Mesenchymal stem cell (in vitro differentiated cells and primary cell): ENCODE data around the gene ALPP.
"Not testable (repeated sequence)": the region's sequence is repeated elsewhere in the genome, so short reads cannot be mapped to it uniquely, and the experiment has no call there.

Experiments
- DNase-seq: peaks from one replicate; pipeline ENCODE4 v3.0.0-alpha.2; 2013
- H2AFZ ChIP-seq: one replicate; pipeline ENCODE4 v1.6.1; 2013; ENCODE audit warnings: low read depth, mild to moderate bottlenecking, control low read depth, inconsistent platforms, low read length, moderate library complexity
- H2AK5ac ChIP-seq: 2 replicates; pipeline ENCODE4 v1.6.1; 2013; ENCODE audit warnings: low read length, moderate library complexity, mild to moderate bottlenecking, inconsistent platforms; ENCODE audit not compliant: severe bottlenecking
- H2BK120ac ChIP-seq: one replicate; pipeline ENCODE4 v1.6.1; 2013; ENCODE audit warnings: low read depth, mild to moderate bottlenecking, inconsistent platforms, low read length, moderate library complexity
- H2BK12ac ChIP-seq, 2 experiments: one replicate each; pipeline ENCODE4 v1.6.1; 2013; ENCODE audit warnings: inconsistent platforms in 2 of 2, low read length in 2 of 2, mild to moderate bottlenecking in 2 of 2, moderate library complexity in 2 of 2, control low read depth in 1 of 2
- H2BK15ac ChIP-seq: one replicate; pipeline ENCODE4 v1.6.1; 2013; ENCODE audit warnings: mild to moderate bottlenecking, low read depth, inconsistent platforms; ENCODE audit not compliant: poor library complexity, severe bottlenecking
- H2BK5ac ChIP-seq: 2 replicates; pipeline ENCODE4 v1.6.1; 2013; ENCODE audit warnings: low read depth, mild to moderate bottlenecking, low read length, control low read depth, inconsistent platforms; ENCODE audit not compliant: poor library complexity, severe bottlenecking
- H3K14ac ChIP-seq, 2 experiments: one replicate each; pipeline ENCODE4 v1.6.1; 2013; ENCODE audit warnings: inconsistent platforms in 2 of 2, low read length in 2 of 2, control low read depth in 1 of 2, mild to moderate bottlenecking in 1 of 2, moderate library complexity in 1 of 2
- H3K18ac ChIP-seq, 2 experiments: one replicate each; pipeline ENCODE4 v1.6.1; 2013; ENCODE audit warnings: inconsistent platforms in 2 of 2, low read length in 2 of 2, control low read depth in 1 of 2, low read depth in 1 of 2, mild to moderate bottlenecking in 1 of 2
- H3K23ac ChIP-seq, 2 experiments: one replicate each; pipeline ENCODE4 v1.6.1; 2013; ENCODE audit warnings: inconsistent platforms in 2 of 2, low read length in 2 of 2, mild to moderate bottlenecking in 2 of 2, moderate library complexity in 2 of 2, control low read depth in 1 of 2
- H3K27ac ChIP-seq: 2 replicates; pipeline ENCODE4 v1.5.1; 2013; ENCODE audit warnings: mild to moderate bottlenecking, moderate library complexity, low read length, control low read depth, inconsistent platforms; ENCODE audit not compliant: poor library complexity, severe bottlenecking
- H3K27me3 ChIP-seq, 2 experiments: 2 replicates each; pipeline versions ENCODE4 v1.6.1 to v1.7.0; 2013; ENCODE audit warnings: low read length in 2 of 2, mild to moderate bottlenecking in 2 of 2, moderate library complexity in 2 of 2, control low read depth in 1 of 2, inconsistent platforms in 1 of 2; ENCODE audit not compliant: control insufficient read depth in 1 of 2, insufficient read depth in 1 of 2
- H3K36me3 ChIP-seq, 2 experiments: 2 replicates each; pipeline versions ENCODE4 v1.6.1 to v1.7.0; 2013; ENCODE audit warnings: low read length in 2 of 2, control low read depth in 1 of 2, inconsistent platforms in 1 of 2, low read depth in 1 of 2, mild to moderate bottlenecking in 1 of 2; ENCODE audit not compliant: insufficient read depth in 2 of 2, control insufficient read depth in 1 of 2
- H3K4ac ChIP-seq, 2 experiments: one replicate each; pipeline ENCODE4 v1.6.1; 2013; ENCODE audit warnings: inconsistent platforms in 2 of 2, low read length in 2 of 2, mild to moderate bottlenecking in 2 of 2, moderate library complexity in 2 of 2, control low read depth in 1 of 2, low read depth in 1 of 2
- H3K4me1 ChIP-seq: 2 replicates; pipeline ENCODE4 v1.6.1; 2013; ENCODE audit warnings: low read depth, low read length, control low read depth; ENCODE audit not compliant: control insufficient read depth, insufficient read depth
- H3K4me2 ChIP-seq: 2 replicates; pipeline ENCODE4 v1.6.1; 2013; ENCODE audit warnings: low read length, mild to moderate bottlenecking, inconsistent platforms; ENCODE audit not compliant: poor library complexity, severe bottlenecking
- H3K4me3 ChIP-seq, 2 experiments: 2 replicates each; pipeline versions ENCODE4 v1.5.1 to v1.7.0; 2013; ENCODE audit warnings: low read length in 2 of 2, mild to moderate bottlenecking in 2 of 2, control low read depth in 1 of 2, low read depth in 1 of 2; ENCODE audit not compliant: insufficient read depth in 1 of 2
- H3K79me1 ChIP-seq: replicated peaks from 2 replicates; pipeline ENCODE4 v1.6.1; 2013; ENCODE audit warnings: mild to moderate bottlenecking, control low read depth, low read length, inconsistent platforms; ENCODE audit not compliant: poor library complexity, severe bottlenecking
- H3K9ac ChIP-seq: 2 replicates; pipeline ENCODE4 v1.7.0; 2013; ENCODE audit warnings: mild to moderate bottlenecking, low read length, moderate library complexity
- H3K9me3 ChIP-seq: 2 replicates; pipeline ENCODE4 v1.7.0; 2013; ENCODE audit warnings: mild to moderate bottlenecking, low read length; ENCODE audit not compliant: control insufficient read depth
- H4K8ac ChIP-seq: one replicate; pipeline ENCODE4 v1.6.1; 2013; ENCODE audit warnings: inconsistent platforms, mild to moderate bottlenecking, low read length, moderate library complexity
- H4K91ac ChIP-seq: one replicate; pipeline ENCODE4 v1.6.1; 2013; ENCODE audit warnings: mild to moderate bottlenecking, low read length, inconsistent platforms
- WGBS: methylation state at CpG from one replicate; pipeline ENCODE4 v1.1.7; 2013; ENCODE audit warnings: mixed read lengths; 5-methylcytosine and 5-hydroxymethylcytosine counted together

The ALPP gene

DNA sequence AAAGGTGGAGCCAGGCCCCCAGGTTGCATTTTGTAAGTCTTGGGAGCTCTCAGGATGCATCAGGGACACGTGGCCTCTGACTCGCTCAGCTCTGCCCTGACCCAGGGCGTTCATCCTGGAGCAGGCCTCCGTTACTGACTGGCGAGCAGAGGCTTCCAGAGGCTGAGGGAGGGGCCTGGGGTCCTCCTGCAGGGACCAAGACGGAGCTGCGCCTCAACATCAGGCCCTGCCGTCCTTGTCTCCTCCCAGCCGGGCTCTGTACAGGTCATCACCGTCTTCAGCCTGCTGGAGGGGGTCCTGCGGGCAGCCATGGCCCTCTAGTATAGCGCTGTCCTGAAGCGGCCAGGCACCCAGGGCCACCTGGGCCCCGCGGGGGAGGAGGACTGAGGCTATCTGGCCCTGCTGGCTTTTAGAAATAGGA, 10.2 kb upstream of the ALPP start:
- no peak overlapping the region for H2BK5ac ChIP-seq
- H3K79me1 ChIP-seq, result no peaks in the 10 kb centered on the region
- no peak overlapping the region for H3K23ac ChIP-seq
- no peak overlapping the region for H2AFZ ChIP-seq
- no peak overlapping the region for H2BK12ac ChIP-seq
- 69% methylated on average over 13 of the region's 15 CpGs for WGBS
- no peak overlapping the region for H2BK15ac ChIP-seq
- no peak overlapping the region for H3K4me3 ChIP-seq
- H3K9ac ChIP-seq, result no peak overlapping the region
- H3K27me3 ChIP-seq, result peaks cover 3 to 9% of the 10 kb centered on the region in 2 experiments
- H2AK5ac ChIP-seq, result no peak overlapping the region
- H3K9me3 ChIP-seq, result no peaks in the 10 kb centered on the region
- peaks cover 29% of the 10 kb centered on the region for H3K4me1 ChIP-seq
- H4K8ac ChIP-seq, result no peak overlapping the region
- no peak overlapping the region for H3K18ac ChIP-seq
- no peak overlapping the region for H3K4ac ChIP-seq
- H2BK120ac ChIP-seq, result no peak overlapping the region
- H3K4me2 ChIP-seq, result no peak overlapping the region
- H3K14ac ChIP-seq, result no peak overlapping the region
- H3K36me3 ChIP-seq, result no peaks in the 10 kb centered on the region
- DNase-seq, result peak; percentile 40
- no peak overlapping the region for H3K27ac ChIP-seq
- no peak overlapping the region for H4K91ac ChIP-seq

DNA sequence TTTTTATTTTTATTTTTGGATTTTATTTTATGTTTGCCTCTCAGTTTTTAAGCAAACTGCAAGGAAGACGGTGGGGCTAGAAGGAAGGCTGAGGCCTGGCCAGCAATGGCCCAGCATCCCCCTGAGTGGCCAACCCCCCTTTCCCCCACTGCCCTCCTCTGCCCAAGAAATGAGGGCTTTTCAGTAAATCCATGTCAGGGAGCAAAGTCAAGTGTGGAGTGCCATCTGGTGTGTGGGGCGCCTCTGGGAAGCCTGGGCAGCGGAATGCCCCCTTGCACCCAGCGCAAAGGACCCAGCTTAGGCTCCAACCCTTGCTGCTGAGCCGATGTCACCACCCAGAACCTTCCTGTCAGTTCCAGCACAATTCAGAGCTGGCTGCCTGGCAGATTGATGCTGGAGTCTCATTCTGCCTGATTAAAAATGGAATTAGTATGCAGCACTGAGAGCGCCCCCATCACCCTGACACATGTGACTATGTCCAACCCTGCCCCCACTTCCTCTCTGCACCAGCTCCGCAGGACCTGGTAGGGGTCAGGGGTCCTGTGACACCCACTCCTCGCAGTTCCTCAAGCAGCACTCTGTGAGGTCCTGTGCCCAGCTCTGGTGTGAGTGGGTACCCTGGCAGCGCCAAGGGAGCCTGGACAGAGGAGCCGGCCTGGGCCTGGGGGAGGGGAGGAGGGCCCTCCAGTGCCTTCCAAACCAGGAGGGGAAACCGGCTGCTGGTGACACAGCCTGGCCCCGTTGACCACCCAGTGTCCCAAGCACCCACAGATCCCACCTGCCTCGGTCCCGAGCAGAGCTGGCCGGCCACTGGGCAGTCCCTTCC, 9.2 kb upstream of the ALPP start:
- no peak overlapping the region for H3K27ac ChIP-seq
- no peaks in the 10 kb centered on the region for H3K36me3 ChIP-seq
- 92% methylated on average over 15 of the region's 15 CpGs for WGBS
- no peak overlapping the region for H2BK5ac ChIP-seq
- no peak overlapping the region for H3K23ac ChIP-seq
- no peak overlapping the region for H3K14ac ChIP-seq
- peaks cover 5 to 9% of the 10 kb centered on the region in 2 experiments for H3K27me3 ChIP-seq
- DNase-seq, result no peak
- H2AK5ac ChIP-seq, result no peak overlapping the region
- H2AFZ ChIP-seq, result no peak overlapping the region
- no peak overlapping the region for H3K4ac ChIP-seq
- no peak overlapping the region for H3K18ac ChIP-seq
- H3K79me1 ChIP-seq, result no peaks in the 10 kb centered on the region
- no peak overlapping the region for H3K4me2 ChIP-seq
- H3K4me1 ChIP-seq, result peaks cover 21% of the 10 kb centered on the region
- H4K8ac ChIP-seq, result no peak overlapping the region
- H3K9ac ChIP-seq, result no peak overlapping the region
- no peaks in the 10 kb centered on the region for H3K9me3 ChIP-seq
- no peak overlapping the region for H3K4me3 ChIP-seq
- no peak overlapping the region for H2BK15ac ChIP-seq
- no peak overlapping the region for H2BK120ac ChIP-seq
- H4K91ac ChIP-seq, result no peak overlapping the region
- no peak overlapping the region for H2BK12ac ChIP-seq

DNA sequence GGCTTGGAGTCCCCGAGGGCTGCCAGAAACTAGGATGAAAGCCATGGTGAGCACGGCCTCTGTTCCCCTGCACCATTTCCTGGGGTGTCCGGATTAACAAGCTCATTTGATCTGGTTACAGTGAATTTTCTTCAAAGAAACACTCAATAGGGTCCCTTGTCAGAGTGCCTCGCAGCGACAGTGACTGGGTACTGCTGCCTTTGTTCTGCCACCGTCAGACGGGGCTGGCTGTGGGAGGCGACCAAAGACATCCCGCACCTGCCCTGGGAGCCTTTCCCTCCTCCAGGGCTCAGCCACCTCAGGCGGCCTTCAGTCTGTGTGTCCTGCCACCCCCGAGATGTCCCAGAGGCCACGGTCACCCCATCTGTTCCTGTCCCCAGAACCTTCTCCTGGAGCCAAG, 8.5 kb upstream of the ALPP start:
- H3K4ac ChIP-seq, H3K18ac ChIP-seq, H3K9me3 ChIP-seq, H3K27ac ChIP-seq, DNase-seq, H2BK12ac ChIP-seq, H2AFZ ChIP-seq, H4K8ac ChIP-seq, H2BK5ac ChIP-seq, H4K91ac ChIP-seq, H3K36me3 ChIP-seq, H3K79me1 ChIP-seq, H3K4me2 ChIP-seq, H2AK5ac ChIP-seq, H2BK120ac ChIP-seq, H3K14ac ChIP-seq, H3K23ac ChIP-seq, H3K9ac ChIP-seq, H2BK15ac ChIP-seq, H3K4me3 ChIP-seq: not testable (repeated sequence)
- H3K4me1 ChIP-seq, result peaks cover 14% of the 10 kb centered on the region
- 40% methylated on average over 1 of the region's 12 CpGs for WGBS
- H3K27me3 ChIP-seq, result peaks cover 12 to 14% of the 10 kb centered on the region in 2 experiments

DNA sequence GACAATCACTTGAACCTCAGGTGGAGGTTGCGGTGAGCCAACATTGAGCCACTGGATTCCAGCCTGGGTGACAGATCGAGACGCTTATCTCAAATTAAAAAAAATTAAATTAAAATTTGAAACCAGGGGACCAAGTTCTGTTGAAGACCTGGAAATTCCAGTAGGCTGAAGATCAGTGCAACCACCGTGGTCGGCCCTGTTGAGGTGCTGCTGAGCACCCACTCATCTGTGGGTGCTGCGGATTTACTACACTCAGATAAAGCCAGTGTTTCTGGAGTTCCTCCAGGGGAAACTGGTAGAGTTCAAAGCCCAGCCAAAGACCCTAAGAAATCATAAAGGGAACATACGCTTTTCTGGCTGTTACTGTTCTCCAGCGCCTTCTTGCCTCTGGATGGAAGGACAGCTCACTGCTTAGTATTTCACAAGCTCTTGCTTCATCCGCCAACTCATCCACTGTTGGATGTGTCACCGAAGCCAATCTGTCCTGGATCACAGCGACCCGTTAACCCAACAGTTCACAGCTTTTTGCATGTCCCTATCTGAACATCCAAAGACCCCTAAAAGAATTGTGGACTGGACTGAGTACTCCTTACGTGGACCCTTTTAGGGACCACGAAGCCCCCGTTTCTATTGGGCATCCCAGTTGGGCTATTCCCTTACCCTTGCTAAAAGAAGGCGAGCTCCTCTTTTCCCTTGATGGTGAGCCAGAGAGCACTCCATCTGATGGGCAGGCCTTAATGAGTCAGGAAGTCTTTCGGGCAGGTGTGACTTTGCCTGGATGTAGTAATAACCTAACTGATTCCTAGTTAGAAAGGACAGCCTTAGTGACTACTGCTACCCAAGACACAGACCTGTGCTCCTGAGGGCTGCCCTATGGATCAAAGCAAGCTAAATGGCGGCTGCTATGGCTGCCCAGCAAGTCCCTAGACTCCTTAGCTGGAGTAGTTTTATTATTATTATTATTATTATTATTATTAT, 6.0 kb upstream of the ALPP start:
- DNase-seq, result peak; percentile 62
- 89% methylated on average over 17 of the region's 18 CpGs for WGBS
- H3K4ac ChIP-seq, result no peak overlapping the region

More for the DNA sequence above, 6.0 kb upstream of the ALPP start:
- Histone ChIP-seq H3K9me3 (no peaks in the 10 kb centered on the region), H3K36me3 (no peaks in the 10 kb centered on the region), H3K27me3 (peaks cover 27 to 29% of the 10 kb centered on the region in 2 experiments), H3K4me1 (peaks cover 3% of the 10 kb centered on the region), H3K27ac (no peak overlapping the region), H4K91ac (no peak overlapping the region), H2AK5ac (no peak overlapping the region), H3K14ac (no peak overlapping the region), H3K4me3 (no peak overlapping the region), H3K9ac (no peak overlapping the region), H3K23ac (no peak overlapping the region), H2AFZ (no peak overlapping the region), H3K79me1 (no peaks in the 10 kb centered on the region), H3K4me2 (no peak overlapping the region), H2BK120ac (no peak overlapping the region), H3K18ac (no peak overlapping the region), H2BK5ac (no peak overlapping the region), H2BK12ac (no peak overlapping the region), H4K8ac (no peak overlapping the region), H2BK15ac (no peak overlapping the region)
